A549 (cell line): ENCODE results near the gene KIF21B. TPM values are rescaled to one million over a fixed set of nuclear protein-coding genes. Genes with fewer than 3 reads are reported as not detected.
A peak's percentile ranks its signal among the peaks of the same experiment; 100 is the strongest.

Source experiments
- ATAC-seq, 2 experiments: fragments of 200-7000 bp in 1 of 2; fragments of >200 bp in 1 of 2; cut with Nextera tagmentation in 1 of 2; cut with Tn5 transposase in 1 of 2; 3 replicates each; pipeline versions ENCODE4 v1.8.0 to v1.9.1; 2018 to 2020; ENCODE audit warnings: mild to moderate bottlenecking in 1 of 2, moderate library complexity in 1 of 2
- CTCF ChIA-PET: fragments of 300-600 bp; sonication (Branson Sonifier 250); formaldehyde crosslinking; extraction: SDS; loops from one replicate; lab custom pipeline; 2021; ENCODE audit warnings: antibody characterized with exemption, inconsistent platforms; lab: Yijun Ruan, JAX
- POLR2A ChIA-PET: fragments of 350-600 bp; formaldehyde crosslinking; extraction: SDS; loops from one replicate; lab custom pipeline; 2021; ENCODE audit warnings: antibody characterized with exemption, inconsistent platforms; lab: Yijun Ruan, JAX
- DNase-seq, 2 experiments: peaks; one replicate each; pipeline versions ENCODE4 v3.0.0 to v3.0.0-alpha.2; 2011 to 2016; ENCODE audit warnings: low read depth in 1 of 2, low spot score in 1 of 2
- FAIRE-seq: peaks from 2 replicates; lab custom pipeline; 2011; peaks lifted over from hg19 to GRCh38; lab: Jason Lieb, UNC
- H3K27ac ChIP-seq, 2 experiments: fragments of >200 bp; sonication (Bioruptor Twin); formaldehyde crosslinking; 3 replicates each; pipeline ENCODE4 v1.5.1; 2016 to 2017
- H3K4me1 ChIP-seq: fragments of >200 bp; sonication (Bioruptor Twin); formaldehyde crosslinking; 3 replicates; pipeline ENCODE4 v1.6.1; 2016
- H3K4me2 ChIP-seq: fragments of >200 bp; sonication (Bioruptor Twin); formaldehyde crosslinking; 3 replicates; pipeline ENCODE4 v1.6.1; 2016
- H3K4me3 ChIP-seq: fragments of >200 bp; sonication (Bioruptor Twin); formaldehyde crosslinking; 3 replicates; pipeline ENCODE4 v1.5.1; 2016
- H3K9me3 ChIP-seq: fragments of >200 bp; sonication (Bioruptor Twin); formaldehyde crosslinking; 3 replicates; pipeline ENCODE4 v1.6.1; 2016
- BHLHE40 ChIP-seq: IDR thresholded peaks from 2 replicates; pipeline ENCODE4 v1.6.1; 2012; ENCODE audit warnings: low read depth, low read length, inconsistent platforms
- HOXB13 ChIP-seq: fragments of 250-450 bp; sonication (Bioruptor Pico); IDR thresholded peaks from 2 replicates; pipeline ENCODE4 v1.5.0; 2020; ENCODE audit warnings: low read depth, mild to moderate bottlenecking, moderate library complexity
- JUN ChIP-seq, 2 experiments: fragments of >200 bp; sonication (Bioruptor Twin); formaldehyde crosslinking; IDR thresholded peaks; 2 replicates in 1 of 2; 3 replicates in 1 of 2; pipeline ENCODE4 v1.6.1; 2016 to 2017
- KDM1A ChIP-seq: fragments of 200-600 bp; sonication (generic); IDR thresholded peaks from 2 replicates; pipeline ENCODE4 v1.6.1; 2016; ENCODE audit warnings: low read depth, mild to moderate bottlenecking
- KDM5A ChIP-seq: fragments of 200-600 bp; sonication (generic); IDR thresholded peaks from 2 replicates; pipeline ENCODE4 v1.6.1; 2016; ENCODE audit warnings: antibody characterized with exemption, mild to moderate bottlenecking
- MAX ChIP-seq: IDR thresholded peaks from 2 replicates; pipeline ENCODE4 v1.6.1; 2012
- POLR2A ChIP-seq: IDR thresholded peaks from 2 replicates; pipeline ENCODE4 v1.6.1; 2012; ENCODE audit warnings: mild to moderate bottlenecking, low read length
- RARB ChIP-seq: fragments of 250-450 bp; sonication (Bioruptor Pico); IDR thresholded peaks from 2 replicates; pipeline ENCODE4 v1.8.0; 2021; ENCODE audit warnings: mild to moderate bottlenecking, moderate library complexity
- SREBF2 ChIP-seq: fragments of 450-650 bp; IDR thresholded peaks from 2 replicates; pipeline ENCODE4 v1.6.1; 2014; ENCODE audit warnings: mild to moderate bottlenecking, moderate library complexity
- ZFP36 ChIP-seq: fragments of 450-650 bp; IDR thresholded peaks from 2 replicates; pipeline ENCODE4 v1.6.1; 2014; ENCODE audit warnings: borderline replicate concordance; ENCODE audit not compliant: partially characterized antibody
- ZSCAN20 ChIP-seq: fragments of 250-450 bp; sonication (Bioruptor Pico); IDR thresholded peaks from 2 replicates; pipeline ENCODE4 v1.8.0; 2022; ENCODE audit warnings: mild to moderate bottlenecking, moderate library complexity
- whole genome bisulfite sequencing: methylation state at CpG from one replicate; pipeline ENCODE4 v1.1.6; 2017; ENCODE audit errors: missing lambda C conversion rate; 5-methylcytosine and 5-hydroxymethylcytosine counted together
- polyA minus RNA-seq: library from RNA; depleted of rRNA, polyadenylated mRNA; stranded (reverse); fragments of >200 nt; gene quantifications from 2 replicates; pipeline ENCODE4 v1.2.3, GENCODE V29; 2011; rRNA and poly(A)+ RNA removed
- polyA plus RNA-seq, 4 experiments: library from polyadenylated mRNA; depleted of rRNA in 3 of 4; stranded (reverse); fragments of >200 nt; fragmentation: RNase III in 1 of 4; extraction: RNeasy Plus Mini Kit Qiagen cat#74134 plus additional on column Dnase treatment in 1 of 4; gene quantifications; 2 replicates in 3 of 4; 3 replicates in 1 of 4; pipeline ENCODE4 v1.2.3, GENCODE V29; 2011 to 2017
- TF ChIP-seq, protein P1 (sequence below): fragments of 450-650 bp; IDR thresholded peaks from 2 replicates; pipeline ENCODE4 v1.6.1; 2014; ENCODE audit warnings: antibody characterized with exemption
- TF ChIP-seq, protein P2 (sequence below): fragments of 200-600 bp; sonication (generic); IDR thresholded peaks from 2 replicates; pipeline ENCODE4 v1.6.1; 2016; ENCODE audit warnings: antibody characterized with exemption, mild to moderate bottlenecking, moderate library complexity

Gene KIF21B, protein sequence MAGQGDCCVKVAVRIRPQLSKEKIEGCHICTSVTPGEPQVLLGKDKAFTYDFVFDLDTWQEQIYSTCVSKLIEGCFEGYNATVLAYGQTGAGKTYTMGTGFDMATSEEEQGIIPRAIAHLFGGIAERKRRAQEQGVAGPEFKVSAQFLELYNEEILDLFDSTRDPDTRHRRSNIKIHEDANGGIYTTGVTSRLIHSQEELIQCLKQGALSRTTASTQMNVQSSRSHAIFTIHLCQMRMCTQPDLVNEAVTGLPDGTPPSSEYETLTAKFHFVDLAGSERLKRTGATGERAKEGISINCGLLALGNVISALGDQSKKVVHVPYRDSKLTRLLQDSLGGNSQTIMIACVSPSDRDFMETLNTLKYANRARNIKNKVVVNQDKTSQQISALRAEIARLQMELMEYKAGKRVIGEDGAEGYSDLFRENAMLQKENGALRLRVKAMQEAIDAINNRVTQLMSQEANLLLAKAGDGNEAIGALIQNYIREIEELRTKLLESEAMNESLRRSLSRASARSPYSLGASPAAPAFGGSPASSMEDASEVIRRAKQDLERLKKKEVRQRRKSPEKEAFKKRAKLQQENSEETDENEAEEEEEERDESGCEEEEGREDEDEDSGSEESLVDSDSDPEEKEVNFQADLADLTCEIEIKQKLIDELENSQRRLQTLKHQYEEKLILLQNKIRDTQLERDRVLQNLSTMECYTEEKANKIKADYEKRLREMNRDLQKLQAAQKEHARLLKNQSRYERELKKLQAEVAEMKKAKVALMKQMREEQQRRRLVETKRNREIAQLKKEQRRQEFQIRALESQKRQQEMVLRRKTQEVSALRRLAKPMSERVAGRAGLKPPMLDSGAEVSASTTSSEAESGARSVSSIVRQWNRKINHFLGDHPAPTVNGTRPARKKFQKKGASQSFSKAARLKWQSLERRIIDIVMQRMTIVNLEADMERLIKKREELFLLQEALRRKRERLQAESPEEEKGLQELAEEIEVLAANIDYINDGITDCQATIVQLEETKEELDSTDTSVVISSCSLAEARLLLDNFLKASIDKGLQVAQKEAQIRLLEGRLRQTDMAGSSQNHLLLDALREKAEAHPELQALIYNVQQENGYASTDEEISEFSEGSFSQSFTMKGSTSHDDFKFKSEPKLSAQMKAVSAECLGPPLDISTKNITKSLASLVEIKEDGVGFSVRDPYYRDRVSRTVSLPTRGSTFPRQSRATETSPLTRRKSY (N-terminal part only)
- polyA plus RNA-seq (2011; rRNA removed) = 3.6 and 3.8 TPM in 2 replicates
- 2.7 and 3.6 TPM in 2 replicates for polyA plus RNA-seq (2012; cell fraction: cytosol; rRNA removed)
- 10.1 and 11.6 TPM in 2 replicates for polyA plus RNA-seq (2012; cell fraction: nucleus; rRNA removed)
- polyA plus RNA-seq (2017; fragmentation: RNase III; extraction: RNeasy Plus Mini Kit Qiagen cat#74134 plus additional on column Dnase treatment) = 1.3 to 1.5 TPM (median 1.4 TPM) in 3 replicates
- polyA minus RNA-seq = 5.2 and 7.1 TPM in 2 replicates

DNA sequence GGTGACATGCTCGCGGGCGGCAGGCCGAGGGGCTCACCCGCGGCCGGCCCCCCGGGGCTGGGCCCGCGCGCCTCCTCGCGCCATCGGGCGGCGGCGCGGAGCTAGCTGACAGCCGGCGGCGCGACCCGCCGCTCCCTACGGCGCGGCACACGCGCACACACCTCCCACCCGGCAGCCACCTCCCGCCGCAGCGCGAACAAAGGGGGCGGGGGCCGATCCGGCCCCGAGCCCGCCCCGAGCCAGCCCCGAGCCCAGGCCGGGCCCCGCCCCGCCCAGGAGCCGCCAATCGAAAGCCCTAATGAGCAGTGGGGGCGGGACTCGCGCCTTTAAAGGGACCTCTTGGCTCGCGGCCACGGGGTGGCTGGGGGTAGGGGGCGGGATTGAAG lies at the start of gene KIF21B:
KIF21B (minus strand) TSS at position 198 of the 386 bp plus-strand sequence. CDS start 331 bp downstream, outside the sequence.
- DNase-seq (peak; percentile 59 to 88), FAIRE-seq (no peak), ATAC-seq (peak; percentile 66 to 85)
- peak within 1 kb of the TSS; percentile 76 for H3K4me3 ChIP-seq
- CTCF ChIA-PET = interaction anchor here (1.2 to 8.0 kb wide), 3 partner anchors 19 to 465 kb away, joined by 3 to 94 read pairs (median 48); no protein-coding TSS in a partner anchor
- H3K9me3 ChIP-seq = no peaks in the 10 kb centered on the region
- TF ChIP-seq BHLHE40 = no peak
- 0 out of 5 replicates have a peak, but pooled peaks of 1 of the 2 experiments have one; percentile 13 for TF ChIP-seq JUN (IDR thresholded peaks at IDR 0.05)
- 0% methylated on average over 5 of the region's 53 CpGs for WGBS
- peaks cover 64% of the 10 kb centered on the region for H3K4me1 ChIP-seq
- POLR2A ChIA-PET = no interaction called here
- peak within 1 kb of the TSS; percentile 97 for H3K4me2 ChIP-seq
- H3K27ac ChIP-seq = peak within 1 kb of the TSS; percentile 64 to 96

DNA sequence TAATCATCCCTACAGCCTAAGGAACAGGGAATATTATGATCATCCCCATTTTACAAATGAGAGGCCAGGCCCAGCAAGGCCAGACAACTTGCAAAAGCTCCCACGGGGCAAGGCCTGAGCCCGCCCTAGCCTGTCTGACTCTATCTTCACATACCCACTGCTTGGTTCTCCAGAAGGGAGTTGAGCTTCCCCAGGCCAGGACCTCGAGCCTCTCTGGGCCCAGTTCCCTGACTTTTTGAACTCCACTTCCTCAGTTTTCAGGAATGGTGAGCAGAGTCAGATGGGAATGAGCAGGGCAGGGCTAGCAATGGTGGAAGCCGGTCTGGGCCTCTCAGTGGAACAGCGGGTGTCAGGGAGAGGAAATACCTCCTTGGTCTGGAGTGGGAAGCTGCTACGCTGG lies 49.4 kb upstream of the KIF21B start:
- Histone ChIP-seq H3K9me3 (no peaks in the 10 kb centered on the region), H3K4me1 (no peaks in the 10 kb centered on the region), H3K4me3 (no peak overlapping the region), H3K27ac (no peak overlapping the region), H3K4me2 (no peak overlapping the region)
- WGBS = 63% methylated on average over 6 of the region's 6 CpGs
- no peak for TF ChIP-seq KDM5A
- TF ChIP-seq, protein P1, sequence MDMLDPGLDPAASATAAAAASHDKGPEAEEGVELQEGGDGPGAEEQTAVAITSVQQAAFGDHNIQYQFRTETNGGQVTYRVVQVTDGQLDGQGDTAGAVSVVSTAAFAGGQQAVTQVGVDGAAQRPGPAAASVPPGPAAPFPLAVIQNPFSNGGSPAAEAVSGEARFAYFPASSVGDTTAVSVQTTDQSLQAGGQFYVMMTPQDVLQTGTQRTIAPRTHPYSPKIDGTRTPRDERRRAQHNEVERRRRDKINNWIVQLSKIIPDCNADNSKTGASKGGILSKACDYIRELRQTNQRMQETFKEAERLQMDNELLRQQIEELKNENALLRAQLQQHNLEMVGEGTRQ = no peak
- no peak for TF ChIP-seq MAX
- TF ChIP-seq HOXB13 (CRISPR knock-in tag) = no peak
- no peak for TF ChIP-seq KDM1A
- TF ChIP-seq ZSCAN20 (CRISPR knock-in tag) = no peak
- no peak for TF ChIP-seq ZFP36
- ChIA-PET CTCF (interaction anchor here (0.8 to 2.1 kb wide), 5 partner anchors 12 to 101 kb away, joined by 3 to 8 read pairs (median 5); no protein-coding TSS in a partner anchor), POLR2A (no interaction called here)
- FAIRE-seq = no peak
- no peak for DNase-seq
- ATAC-seq = no peak

GRCh38 chr1:201072149-201072548 lies 48.6 kb upstream of the KIF21B start:
- no peaks in the 10 kb centered on the region for H3K4me1 ChIP-seq
- POLR2A ChIA-PET = no interaction called here
- CTCF ChIA-PET = interaction anchor here (1.0 to 2.1 kb wide), 5 partner anchors 13 to 100 kb away, joined by 3 to 8 read pairs (median 5); no protein-coding TSS in a partner anchor
- H3K4me3 ChIP-seq = no peak overlapping the region
- DNase-seq (peak in 1 of 2 experiments; percentile 12), FAIRE-seq (no peak), ATAC-seq (peak in 1 of 2 experiments; percentile 11; a peak in 1 of 6 replicates)
- H3K27ac ChIP-seq = no peak overlapping the region
- no peak overlapping the region for H3K4me2 ChIP-seq
- TF ChIP-seq JUN (IDR thresholded peaks at IDR 0.05) (no peak), RARB (no peak), POLR2A (no peak), BHLHE40 (no peak), KDM1A (no peak), SREBF2 (no peak)
- TF ChIP-seq, protein P2, sequence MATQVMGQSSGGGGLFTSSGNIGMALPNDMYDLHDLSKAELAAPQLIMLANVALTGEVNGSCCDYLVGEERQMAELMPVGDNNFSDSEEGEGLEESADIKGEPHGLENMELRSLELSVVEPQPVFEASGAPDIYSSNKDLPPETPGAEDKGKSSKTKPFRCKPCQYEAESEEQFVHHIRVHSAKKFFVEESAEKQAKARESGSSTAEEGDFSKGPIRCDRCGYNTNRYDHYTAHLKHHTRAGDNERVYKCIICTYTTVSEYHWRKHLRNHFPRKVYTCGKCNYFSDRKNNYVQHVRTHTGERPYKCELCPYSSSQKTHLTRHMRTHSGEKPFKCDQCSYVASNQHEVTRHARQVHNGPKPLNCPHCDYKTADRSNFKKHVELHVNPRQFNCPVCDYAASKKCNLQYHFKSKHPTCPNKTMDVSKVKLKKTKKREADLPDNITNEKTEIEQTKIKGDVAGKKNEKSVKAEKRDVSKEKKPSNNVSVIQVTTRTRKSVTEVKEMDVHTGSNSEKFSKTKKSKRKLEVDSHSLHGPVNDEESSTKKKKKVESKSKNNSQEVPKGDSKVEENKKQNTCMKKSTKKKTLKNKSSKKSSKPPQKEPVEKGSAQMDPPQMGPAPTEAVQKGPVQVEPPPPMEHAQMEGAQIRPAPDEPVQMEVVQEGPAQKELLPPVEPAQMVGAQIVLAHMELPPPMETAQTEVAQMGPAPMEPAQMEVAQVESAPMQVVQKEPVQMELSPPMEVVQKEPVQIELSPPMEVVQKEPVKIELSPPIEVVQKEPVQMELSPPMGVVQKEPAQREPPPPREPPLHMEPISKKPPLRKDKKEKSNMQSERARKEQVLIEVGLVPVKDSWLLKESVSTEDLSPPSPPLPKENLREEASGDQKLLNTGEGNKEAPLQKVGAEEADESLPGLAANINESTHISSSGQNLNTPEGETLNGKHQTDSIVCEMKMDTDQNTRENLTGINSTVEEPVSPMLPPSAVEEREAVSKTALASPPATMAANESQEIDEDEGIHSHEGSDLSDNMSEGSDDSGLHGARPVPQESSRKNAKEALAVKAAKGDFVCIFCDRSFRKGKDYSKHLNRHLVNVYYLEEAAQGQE = no peak
- WGBS = 50% methylated on average over 5 of the region's 5 CpGs
- no peaks in the 10 kb centered on the region for H3K9me3 ChIP-seq
